H1 (cell line): Measurements from ENCODE around the gene RPL41. TPM values are rescaled to one million over a fixed set of nuclear protein-coding genes. Genes with fewer than 3 reads are reported as not detected.

Experiments used
- CTCF ChIA-PET: fragments of 300-600 bp; sonication (Branson Sonifier 250); formaldehyde crosslinking; loops from one replicate; lab custom pipeline; 2021; ENCODE audit not compliant: partially characterized antibody; lab: Charles Lee
- POLR2A ChIA-PET: fragments of 300-600 bp; sonication (Branson Sonifier 250); formaldehyde crosslinking; loops from one replicate; lab custom pipeline; 2021; ENCODE audit warnings: inconsistent platforms; ENCODE audit not compliant: partially characterized antibody; lab: Charles Lee
- DNase-seq, 2 experiments: peaks; one replicate each; pipeline versions ENCODE4 v3.0.0 to v3.0.0-alpha.2; 2010 to 2022; ENCODE audit warnings: low spot score in 2 of 2, low read depth in 1 of 2, mixed read lengths in 1 of 2
- FAIRE-seq: peaks from 2 replicates; lab custom pipeline; 2011; peaks lifted over from hg19 to GRCh38; lab: Jason Lieb, UNC
- H2AFZ ChIP-seq: 2 replicates; pipeline ENCODE4 v1.8.1; 2012; ENCODE audit warnings: low read length, inconsistent platforms
- H2AK5ac ChIP-seq: 2 replicates; pipeline ENCODE4 v1.6.1; 2013; ENCODE audit warnings: low read depth, low read length
- H2BK120ac ChIP-seq: replicated peaks from 2 replicates; pipeline ENCODE3; 2013; ENCODE audit warnings: low read depth, low read length, inconsistent platforms
- H2BK12ac ChIP-seq: 2 replicates; pipeline ENCODE4 v1.6.1; 2013; ENCODE audit warnings: low read depth, low read length
- H2BK15ac ChIP-seq: 2 replicates; pipeline ENCODE4 v1.6.1; 2013; ENCODE audit warnings: low read length
- H2BK20ac ChIP-seq: 2 replicates; pipeline ENCODE4 v1.6.1; 2013; ENCODE audit warnings: low read length
- H2BK5ac ChIP-seq: 2 replicates; pipeline ENCODE4 v1.6.1; 2013; ENCODE audit warnings: low read depth, low read length
- H3K14ac ChIP-seq: 2 replicates; pipeline ENCODE4 v1.6.1; 2013; ENCODE audit warnings: inconsistent platforms; ENCODE audit not compliant: insufficient read length
- H3K18ac ChIP-seq: 2 replicates; pipeline ENCODE4 v1.6.1; 2013; ENCODE audit warnings: low read length; ENCODE audit errors: extremely low read depth
- H3K23ac ChIP-seq: 2 replicates; pipeline ENCODE4 v1.6.1; 2013; ENCODE audit warnings: inconsistent platforms; ENCODE audit not compliant: insufficient read length
- H3K23me2 ChIP-seq: 2 replicates; pipeline ENCODE4 v1.6.1; 2013; ENCODE audit warnings: low read depth, low read length
- H3K27ac ChIP-seq: 2 replicates; pipeline ENCODE4 v1.6.1; 2011; ENCODE audit warnings: low read depth, low read length, inconsistent platforms
- H3K27me3 ChIP-seq, 4 experiments: replicated peaks in 1 of 4; 1 replicate in 1 of 4; 2 replicates in 3 of 4; pipeline versions ENCODE4 v1.6.1 to v1.8.1; 2011 to 2013; ENCODE audit warnings: low read length in 3 of 4, mild to moderate bottlenecking in 3 of 4, inconsistent platforms in 2 of 4, mixed read lengths in 2 of 4, moderate library complexity in 1 of 4; ENCODE audit not compliant: control insufficient read depth in 3 of 4, insufficient read depth in 3 of 4; ENCODE audit errors: extremely low read depth in 1 of 4
- H3K36me3 ChIP-seq, 4 experiments: 2 replicates each; pipeline versions ENCODE4 v1.6.1 to v1.8.1; 2011 to 2013; ENCODE audit warnings: mild to moderate bottlenecking in 4 of 4, low read length in 3 of 4, moderate library complexity in 2 of 4, control low read depth in 1 of 4, inconsistent platforms in 1 of 4; ENCODE audit not compliant: insufficient read depth in 4 of 4, control insufficient read depth in 2 of 4
- H3K4ac ChIP-seq: replicated peaks from 2 replicates; pipeline ENCODE3; 2013; ENCODE audit warnings: low read length, low read depth, mixed read lengths, inconsistent platforms; ENCODE audit not compliant: insufficient read length
- H3K4me1 ChIP-seq, 4 experiments: replicated peaks in 1 of 4; 1 replicate in 1 of 4; 2 replicates in 3 of 4; pipeline versions ENCODE4 v1.6.1 to v1.8.1; 2011 to 2013; ENCODE audit warnings: low read length in 3 of 4, inconsistent platforms in 2 of 4, mixed read lengths in 1 of 4; ENCODE audit not compliant: insufficient read depth in 4 of 4, control insufficient read depth in 3 of 4
- H3K4me2 ChIP-seq, 2 experiments: 2 replicates each; pipeline versions ENCODE4 v1.6.1 to v1.8.1; 2011 to 2013; ENCODE audit warnings: low read depth in 2 of 2, low read length in 2 of 2, control low read depth in 1 of 2, inconsistent platforms in 1 of 2, mild to moderate bottlenecking in 1 of 2; ENCODE audit not compliant: insufficient read depth in 1 of 2
- H3K4me3 ChIP-seq, 4 experiments: fragments of 200-600, 300-600 bp in 1 of 4; sonication (generic), shearing (Covaris generic), sonication (Bioruptor Twin) in 1 of 4; 2 replicates each; pipeline versions ENCODE4 v1.5.1 to v1.8.1; 2011 to 2016; ENCODE audit warnings: low read length in 4 of 4, low read depth in 3 of 4, control low read depth in 2 of 4, inconsistent platforms in 2 of 4, mild to moderate bottlenecking in 2 of 4, mixed read lengths in 1 of 4, moderate library complexity in 1 of 4; ENCODE audit not compliant: insufficient read depth in 2 of 4; ENCODE audit errors: extremely low read depth in 1 of 4
- H3K56ac ChIP-seq: replicated peaks from 2 replicates; pipeline ENCODE3; 2013; ENCODE audit warnings: low read depth, mild to moderate bottlenecking, mixed read lengths, low read length, inconsistent platforms; ENCODE audit not compliant: insufficient read length
- H3K79me1 ChIP-seq: 2 replicates; pipeline ENCODE4 v1.6.1; 2013; ENCODE audit warnings: low read depth, low read length, control low read depth
- H3K79me2 ChIP-seq, 2 experiments: 2 replicates each; pipeline versions ENCODE4 v1.6.1 to v1.8.1; 2012 to 2013; ENCODE audit warnings: low read length in 2 of 2, mild to moderate bottlenecking in 2 of 2, inconsistent platforms in 1 of 2; ENCODE audit not compliant: insufficient read depth in 2 of 2, control insufficient read depth in 1 of 2
- H3K9ac ChIP-seq, 4 experiments: replicated peaks in 1 of 4; 1 replicate in 1 of 4; 2 replicates in 3 of 4; pipeline versions ENCODE4 v1.6.1 to v1.8.1; 2011 to 2013; ENCODE audit warnings: low read depth in 3 of 4, low read length in 3 of 4, control low read depth in 2 of 4, mild to moderate bottlenecking in 2 of 4, moderate library complexity in 2 of 4, inconsistent platforms in 1 of 4; ENCODE audit errors: extremely low read depth in 1 of 4
- H3K9me3 ChIP-seq, 2 experiments: 2 replicates each; pipeline versions ENCODE4 v1.6.1 to v1.8.1; 2012 to 2013; ENCODE audit warnings: mild to moderate bottlenecking in 2 of 2, moderate library complexity in 2 of 2, control low read depth in 1 of 2, inconsistent platforms in 1 of 2, low read depth in 1 of 2, low read length in 1 of 2, mixed read lengths in 1 of 2; ENCODE audit not compliant: insufficient read depth in 2 of 2
- H4K20me1 ChIP-seq, 2 experiments: replicated peaks in 1 of 2; 2 replicates each; pipeline versions ENCODE3 to v1.8.1; 2011 to 2013; ENCODE audit warnings: inconsistent platforms in 2 of 2, low read length in 2 of 2, mild to moderate bottlenecking in 1 of 2; ENCODE audit not compliant: insufficient read depth in 2 of 2, control insufficient read depth in 1 of 2
- H4K5ac ChIP-seq: 2 replicates; pipeline ENCODE4 v1.6.1; 2013; ENCODE audit warnings: low read length, low read depth, mixed read lengths, inconsistent platforms; ENCODE audit not compliant: insufficient read length
- H4K8ac ChIP-seq: 2 replicates; pipeline ENCODE4 v1.8.0; 2013; ENCODE audit warnings: mild to moderate bottlenecking, moderate library complexity, low read length, inconsistent platforms; ENCODE audit not compliant: insufficient read depth; ENCODE audit errors: extremely low read depth
- H4K91ac ChIP-seq: replicated peaks from 2 replicates; pipeline ENCODE3; 2013; ENCODE audit warnings: low read length, mixed read lengths, inconsistent platforms; ENCODE audit not compliant: insufficient read length
- BRCA1 ChIP-seq: IDR thresholded peaks from 2 replicates; pipeline ENCODE4 v1.6.1; 2012; ENCODE audit warnings: low read depth, low read length, improper control_type of control experiment
- EGR1 ChIP-seq: IDR thresholded peaks from 2 replicates; pipeline ENCODE4 v1.6.1; 2011; ENCODE audit warnings: low read depth, low read length, borderline replicate concordance
- EZH2 ChIP-seq: fragments of 200-600 bp; sonication (generic); IDR thresholded peaks from 2 replicates; pipeline ENCODE4 v1.7.1; 2012; ENCODE audit warnings: low read depth, mild to moderate bottlenecking, moderate library complexity, low read length, inconsistent platforms; ENCODE audit not compliant: severe bottlenecking
- GTF2F1 ChIP-seq: IDR thresholded peaks from 2 replicates; pipeline ENCODE4 v1.6.1; 2012; ENCODE audit warnings: low read depth, low read length, improper control_type of control experiment, borderline replicate concordance
- HDAC2 ChIP-seq, 2 experiments: fragments of 300-600 bp in 1 of 2; sonication (generic) in 1 of 2; IDR thresholded peaks; 2 replicates each; pipeline ENCODE4 v1.6.1; 2011 to 2012; ENCODE audit warnings: low read depth in 2 of 2, low read length in 2 of 2, mild to moderate bottlenecking in 2 of 2, moderate library complexity in 2 of 2, borderline replicate concordance in 1 of 2, inconsistent platforms in 1 of 2
- POLR2AphosphoS5 ChIP-seq: IDR thresholded peaks from 2 replicates; pipeline ENCODE4 v1.6.1; 2011; ENCODE audit warnings: low read depth, low read length
- RNF2 ChIP-seq: fragments of 200-900, 300-1000 bp; sonication (generic); IDR thresholded peaks from 2 replicates; pipeline ENCODE4 v1.7.1; 2016; ENCODE audit warnings: borderline replicate concordance, low read depth, mild to moderate bottlenecking, antibody characterized with exemption, low read length; ENCODE audit not compliant: poor library complexity, severe bottlenecking; ENCODE audit errors: missing control alignments
- SIRT6 ChIP-seq: IDR thresholded peaks from one replicate; pipeline ENCODE4 v1.7.1; 2012; ENCODE audit warnings: low read length, inconsistent platforms
- SRF ChIP-seq: IDR thresholded peaks from 2 replicates; pipeline ENCODE4 v1.6.1; 2011; ENCODE audit warnings: mild to moderate bottlenecking, low read depth, low read length, moderate library complexity
- WGBS, 2 experiments: shearing (Covaris generic) in 1 of 2; methylation state at CpG; one replicate each; pipeline versions ENCODE4 v1.1.6 to v1.1.7; 2013 to 2015; ENCODE audit warnings: low lambda C conversion rate in 2 of 2, mixed read lengths in 2 of 2, inconsistent platforms in 1 of 2, low coverage in 1 of 2, missing lambda C conversion rate in 1 of 2; ENCODE audit not compliant: insufficient replicate concordance in 2 of 2, insufficient coverage in 1 of 2, insufficient read length in 1 of 2; ENCODE audit errors: extremely low coverage in 1 of 2, missing lambda C conversion rate in 1 of 2; 5-methylcytosine and 5-hydroxymethylcytosine counted together
- polyA plus RNA-seq, 7 experiments: library from polyadenylated mRNA; depleted of rRNA in 3 of 7; stranded (reverse) in 5 of 7; unstranded in 2 of 7; fragments of >200 nt in 5 of 7; fragments of 200-250 nt in 2 of 7; gene quantifications; 1 replicate in 5 of 7; 2 replicates in 1 of 7; 4 replicates in 1 of 7; pipeline versions ENCODE4 v1.2.1 to v1.2.3, GENCODE V29; 2011 to 2013; ENCODE audit warnings: missing spikeins in 2 of 7, mixed read lengths in 2 of 7
- total RNA-seq: library from RNA; stranded (reverse); fragmentation: NEBNext Ultra II Directional; extraction: Animal tissue kit (Norgen Biotek cat#: 25700); gene quantifications from 2 replicates; pipeline ENCODE4 v1.2.1, GENCODE V29; 2021

The RPL41 gene
- total and polyA plus RNA-seq, 2 of the 8 experiments (the other 6 are each of a cell fraction or from before 2014, with no cell fraction given) = 4,440 to 16,488 TPM

DNA sequence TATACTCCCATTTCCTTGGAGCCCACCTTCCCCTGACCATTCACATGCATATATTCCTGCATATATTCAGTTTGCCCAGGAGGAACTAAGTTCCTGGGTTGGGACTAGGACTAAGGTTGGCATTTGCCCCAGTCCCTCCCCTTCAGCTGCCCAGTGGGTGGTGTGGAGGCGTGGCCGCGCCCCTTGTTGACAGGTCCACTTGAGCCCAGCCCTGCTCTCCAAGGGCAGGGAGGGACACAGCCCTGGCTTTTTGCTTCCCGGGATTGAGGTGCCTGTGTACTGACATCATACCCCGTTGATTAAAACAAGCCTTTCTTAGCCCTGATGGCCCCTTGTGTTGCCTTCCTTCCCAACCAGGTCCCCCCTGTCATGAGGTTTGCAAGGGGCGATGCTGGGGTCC, 29.2 kb upstream of the RPL41 start:
- Histone ChIP-seq H4K5ac (no peak overlapping the region), H4K20me1 (peaks cover 2 to 4% of the 10 kb centered on the region in 2 experiments), H3K18ac (no peak overlapping the region), H2AK5ac (no peak overlapping the region), H2BK12ac (no peak overlapping the region), H3K4ac (no peak overlapping the region), H3K79me2 (peaks cover 0 to 12% of the 10 kb centered on the region in 2 experiments; a peak in 2 of 4 replicates), H4K91ac (no peak overlapping the region), H2BK15ac (no peak overlapping the region), H2BK120ac (no peak overlapping the region), H2BK20ac (no peak overlapping the region), H3K4me3 (no peak overlapping the region), H2AFZ (no peak overlapping the region), H2BK5ac (no peak overlapping the region), H4K8ac (no peak overlapping the region), H3K56ac (no peak overlapping the region), H3K9ac (no peak overlapping the region), H3K27me3 (no peaks in the 10 kb centered on the region), H3K27ac (no peak overlapping the region), H3K79me1 (peaks cover 2% of the 10 kb centered on the region; the same call in 1 of the 2 replicates), H3K23me2 (no peaks in the 10 kb centered on the region), H3K14ac (no peak overlapping the region), H3K36me3 (peaks cover 20 to 55% (median 40%) of the 10 kb centered on the region in 4 experiments), H3K23ac (no peak overlapping the region), H3K4me1 (no peaks in the 10 kb centered on the region; a peak in 2 of 7 replicates), H3K4me2 (no peak overlapping the region), H3K9me3 (no peaks in the 10 kb centered on the region)
- WGBS, 2 experiments = 93% methylated on average over 6 of the region's 6 CpGs; no CpG with 5 or more reads in 1 of the 2 experiments
- ChIA-PET POLR2A (interaction anchor here (3.3 to 8.9 kb wide), 3 partner anchors 16 to 42 kb away, joined by 20 to 112 read pairs (median 29); partner anchors contain the start of genes PA2G4, RPL41 and ZC3H10), CTCF (no interaction called here)
- no peak for DNase-seq
- no peak for FAIRE-seq
- TF ChIP-seq SRF (no peak), GTF2F1 (no peak), HDAC2 (IDR thresholded peaks at IDR 0.05; ENCODE audit: borderline replicate concordance in 1 of 2, low read depth in 2 of 2, low read length in 2 of 2) (no peak), EZH2 (no peak), BRCA1 (no peak), POLR2AphosphoS5 (no peak), EGR1 (no peak), RNF2 (no peak), SIRT6 (no peak)
